ENCODE results near the gene PTPRG. TPM values are rescaled to one million over a fixed set of nuclear protein-coding genes. Genes with fewer than 3 reads are reported as not detected.

PTPRG gene
- total RNA-seq, 1 donor from 2014 or later, result 39.6 TPM

GRCh38 chr3:61887206-61887605, 325.8 kb downstream of the PTPRG start:
- DNase-seq (ENCODE audit: low read depth), result no peak
- no peaks in the 10 kb centered on the region for H3K36me3 Mint-ChIP-seq (ENCODE audit: low read depth, unreplicated experiment)
- no peaks in the 10 kb centered on the region for H3K9me3 Mint-ChIP-seq (ENCODE audit: unreplicated experiment)
- Histone ChIP-seq H3K27ac (ENCODE audit: low read depth, low read length) (no peak overlapping the region), H3K9me3 (ENCODE audit: insufficient read depth, low read depth, low read length) (no peaks in the 10 kb centered on the region), H3K79me2 (ENCODE audit: insufficient read depth, low read length) (peaks cover 2% of the 10 kb centered on the region), H4K20me1 (ENCODE audit: insufficient read depth, low read length) (peaks cover 35% of the 10 kb centered on the region), H3K4me2 (ENCODE audit: low read length) (no peak overlapping the region), H3K27me3 (ENCODE audit: insufficient read depth, low read length) (no peaks in the 10 kb centered on the region), H3K4me1 (ENCODE audit: insufficient read depth, low read length) (no peaks in the 10 kb centered on the region), H3K9ac (ENCODE audit: low read length) (no peak overlapping the region), H3K4me3 (ENCODE audit: insufficient read depth, low read depth, low read length) (no peak overlapping the region), H3K36me3 (ENCODE audit: insufficient read depth, low read length) (no peaks in the 10 kb centered on the region), H2AFZ (ENCODE audit: low read depth, low read length) (no peak overlapping the region)
- H3K27ac Mint-ChIP-seq (ENCODE audit: unreplicated experiment), result no peak overlapping the region
- H3K4me1 Mint-ChIP-seq (ENCODE audit: low read depth, unreplicated experiment), result peaks cover 12% of the 10 kb centered on the region
- TF ChIP-seq CTCF (IDR thresholded peaks at IDR 0.05; ENCODE audit: insufficient read depth, low read depth, low read length) (no peak), EZH2 (IDR thresholded peaks at IDR 0.05; ENCODE audit: insufficient read depth, low read length) (no peak)
- H3K4me3 Mint-ChIP-seq (ENCODE audit: unreplicated experiment), result no peak overlapping the region
- FAIRE-seq, result no peak
- H3K27me3 Mint-ChIP-seq (ENCODE audit: low read depth, unreplicated experiment), result no peaks in the 10 kb centered on the region

GRCh38 chr3:61889259-61889658, 327.9 kb downstream of the PTPRG start:
- H3K36me3 Mint-ChIP-seq (ENCODE audit: low read depth, unreplicated experiment), result no peaks in the 10 kb centered on the region
- TF ChIP-seq EZH2 (IDR thresholded peaks at IDR 0.05; ENCODE audit: insufficient read depth, low read length), result no peak
- TF ChIP-seq CTCF (IDR thresholded peaks at IDR 0.05; ENCODE audit: insufficient read depth, low read depth, low read length), result no peak
- Histone ChIP-seq H3K36me3 (ENCODE audit: insufficient read depth, low read length) (no peaks in the 10 kb centered on the region), H3K9ac (ENCODE audit: low read length) (no peak overlapping the region), H4K20me1 (ENCODE audit: insufficient read depth, low read length) (peaks cover 37% of the 10 kb centered on the region), H3K27me3 (ENCODE audit: insufficient read depth, low read length) (peaks cover 4% of the 10 kb centered on the region), H3K4me3 (ENCODE audit: insufficient read depth, low read depth, low read length) (no peak overlapping the region), H3K27ac (ENCODE audit: low read depth, low read length) (no peak overlapping the region), H3K4me1 (ENCODE audit: insufficient read depth, low read length) (no peaks in the 10 kb centered on the region), H3K79me2 (ENCODE audit: insufficient read depth, low read length) (peaks cover 2% of the 10 kb centered on the region), H3K9me3 (ENCODE audit: insufficient read depth, low read depth, low read length) (no peaks in the 10 kb centered on the region), H3K4me2 (ENCODE audit: low read length) (no peak overlapping the region), H2AFZ (ENCODE audit: low read depth, low read length) (no peak overlapping the region)
- FAIRE-seq (no peak), DNase-seq (ENCODE audit: low read depth) (no peak)
- peaks cover 12% of the 10 kb centered on the region for H3K4me1 Mint-ChIP-seq (ENCODE audit: low read depth, unreplicated experiment)
- H3K27ac Mint-ChIP-seq (ENCODE audit: unreplicated experiment), result no peak overlapping the region
- H3K27me3 Mint-ChIP-seq (ENCODE audit: low read depth, unreplicated experiment), result no peaks in the 10 kb centered on the region
- no peak overlapping the region for H3K4me3 Mint-ChIP-seq (ENCODE audit: unreplicated experiment)
- H3K9me3 Mint-ChIP-seq (ENCODE audit: unreplicated experiment), result no peaks in the 10 kb centered on the region

GRCh38 chr3:61890167-61890566, 328.8 kb downstream of the PTPRG start:
- no peak overlapping the region for H3K4me3 ChIP-seq (ENCODE audit: insufficient read depth, low read depth, low read length)

More at GRCh38 chr3:61890167-61890566, 328.8 kb downstream of the PTPRG start:
- Histone ChIP-seq H2AFZ (ENCODE audit: low read depth, low read length) (no peak overlapping the region), H4K20me1 (ENCODE audit: insufficient read depth, low read length) (peaks cover 38% of the 10 kb centered on the region), H3K36me3 (ENCODE audit: insufficient read depth, low read length) (no peaks in the 10 kb centered on the region), H3K4me2 (ENCODE audit: low read length) (no peak overlapping the region), H3K79me2 (ENCODE audit: insufficient read depth, low read length) (peaks cover 2% of the 10 kb centered on the region), H3K9ac (ENCODE audit: low read length) (no peak overlapping the region), H3K27me3 (ENCODE audit: insufficient read depth, low read length) (peaks cover 4% of the 10 kb centered on the region), H3K9me3 (ENCODE audit: insufficient read depth, low read depth, low read length) (no peaks in the 10 kb centered on the region), H3K27ac (ENCODE audit: low read depth, low read length) (no peak overlapping the region), H3K4me1 (ENCODE audit: insufficient read depth, low read length) (peaks cover 6% of the 10 kb centered on the region)
- Mint-ChIP-seq H3K36me3 (ENCODE audit: low read depth, unreplicated experiment) (no peaks in the 10 kb centered on the region), H3K4me3 (ENCODE audit: unreplicated experiment) (no peak overlapping the region), H3K27ac (ENCODE audit: unreplicated experiment) (no peak overlapping the region), H3K27me3 (ENCODE audit: low read depth, unreplicated experiment) (no peaks in the 10 kb centered on the region), H3K4me1 (ENCODE audit: low read depth, unreplicated experiment) (peaks cover 17% of the 10 kb centered on the region), H3K9me3 (ENCODE audit: unreplicated experiment) (no peaks in the 10 kb centered on the region)
- TF ChIP-seq CTCF (IDR thresholded peaks at IDR 0.05; ENCODE audit: insufficient read depth, low read depth, low read length) (no peak), EZH2 (IDR thresholded peaks at IDR 0.05; ENCODE audit: insufficient read depth, low read length) (no peak)
- DNase-seq (ENCODE audit: low read depth) (no peak), FAIRE-seq (no peak)
